GM19324 (cell line): Measurements from ENCODE around the gene KCTD4.

Experiments used
- ATAC-seq: cut with Tn5 transposase; IDR thresholded peaks from one replicate; pipeline ENCODE4 v1.9.1; 2021; ENCODE audit warnings: mild to moderate bottlenecking, moderate library complexity; ENCODE audit not compliant: unreplicated experiment, low FRiP score

The KCTD4 gene

DNA sequence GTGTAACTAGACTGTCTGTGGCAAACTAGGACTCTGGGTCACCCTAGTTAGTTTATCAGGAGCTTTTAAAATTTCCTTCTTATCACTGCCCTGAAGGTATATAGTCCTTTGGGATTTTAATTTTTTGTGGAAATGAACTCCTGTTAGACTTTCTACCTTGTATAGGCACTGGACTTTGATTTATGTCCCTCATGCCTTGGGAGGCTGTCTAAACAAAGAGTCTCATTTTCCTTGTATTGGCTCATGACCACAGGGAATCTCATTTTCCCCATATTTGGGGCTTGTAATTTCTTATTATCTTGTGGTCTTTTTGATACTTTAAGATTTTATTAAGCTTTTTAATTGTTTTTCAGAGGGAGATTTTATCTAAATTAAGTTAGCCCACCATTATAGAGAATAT, 21.4 kb downstream of the KCTD4 start:
- no peak for ATAC-seq

DNA sequence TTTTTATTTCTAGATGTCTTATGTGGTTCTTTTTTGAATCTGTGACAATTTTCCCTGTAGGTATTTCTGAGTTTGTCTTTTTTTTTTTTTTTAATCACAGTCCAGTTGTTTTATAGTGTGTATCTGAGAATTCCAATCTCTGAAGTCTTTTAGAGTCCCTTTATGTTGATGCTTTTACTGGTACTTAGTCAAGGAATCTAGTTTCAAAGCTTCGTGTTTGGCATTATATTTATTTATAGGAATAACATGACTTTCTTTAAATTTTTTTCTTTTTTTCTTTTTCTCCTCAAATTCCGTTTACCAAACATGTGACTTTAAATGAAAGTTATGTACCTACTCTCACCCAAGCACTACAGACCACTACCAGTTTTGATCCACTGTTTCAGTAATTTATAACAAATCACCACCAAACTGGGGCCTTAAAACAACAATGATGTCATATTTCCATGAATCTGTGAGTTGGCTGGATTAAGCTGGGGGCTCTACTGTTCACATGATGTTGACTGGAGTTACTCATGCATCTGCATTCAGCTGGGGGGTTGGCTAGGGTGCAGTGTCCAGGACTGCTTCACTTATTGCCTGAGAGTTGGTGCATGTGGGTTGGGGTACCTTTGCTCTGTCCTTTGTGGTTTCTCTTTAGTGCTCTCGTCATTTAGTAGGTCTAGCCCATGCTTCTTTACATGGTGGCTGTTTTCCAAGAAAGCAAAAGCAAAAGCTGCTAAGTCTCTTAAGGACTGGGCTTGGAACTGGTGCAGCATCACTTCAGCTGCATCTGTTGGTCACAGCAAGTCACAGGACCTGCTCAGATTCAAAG, 22.3 kb downstream of the KCTD4 start:
- no peak for ATAC-seq

DNA sequence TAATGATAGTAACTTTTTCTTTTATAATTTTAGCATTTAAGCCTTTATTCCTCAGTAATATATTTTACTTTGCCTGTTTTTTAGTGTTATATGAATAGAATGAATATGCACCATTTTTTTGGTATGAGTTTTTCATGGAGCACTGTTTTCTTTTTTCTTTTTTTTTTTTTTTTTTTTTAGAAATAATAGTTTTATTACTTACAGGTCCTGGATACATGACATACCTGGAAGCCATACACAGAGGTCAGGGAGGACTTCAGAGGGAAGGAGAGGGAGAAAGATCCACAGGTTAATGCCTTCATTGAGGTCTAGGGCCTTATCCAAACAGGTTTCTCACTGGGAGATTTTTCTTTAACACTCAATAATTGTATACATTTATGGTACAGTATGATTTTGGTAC, 26.4 kb downstream of the KCTD4 start:
- no peak for ATAC-seq

DNA sequence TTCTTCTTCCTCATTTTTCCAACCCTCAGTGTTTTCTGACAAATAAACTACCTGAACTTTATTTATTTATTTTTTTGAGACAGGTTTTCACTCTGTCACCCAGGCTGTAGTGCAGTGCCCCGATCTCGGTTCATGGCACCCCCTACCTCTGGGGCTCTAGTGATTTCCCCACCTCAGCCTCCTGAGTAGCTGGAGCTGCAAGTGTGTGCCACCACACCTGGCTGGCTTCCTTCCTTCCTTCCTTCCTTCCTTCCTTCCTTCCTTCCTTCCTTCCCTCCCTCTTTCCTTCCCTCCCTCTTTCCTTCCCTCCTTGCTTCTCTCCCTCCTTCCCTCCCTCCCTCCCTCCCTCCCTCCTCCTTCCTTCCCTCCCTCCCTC, 32.3 kb downstream of the KCTD4 start:
- ATAC-seq = no peak

DNA sequence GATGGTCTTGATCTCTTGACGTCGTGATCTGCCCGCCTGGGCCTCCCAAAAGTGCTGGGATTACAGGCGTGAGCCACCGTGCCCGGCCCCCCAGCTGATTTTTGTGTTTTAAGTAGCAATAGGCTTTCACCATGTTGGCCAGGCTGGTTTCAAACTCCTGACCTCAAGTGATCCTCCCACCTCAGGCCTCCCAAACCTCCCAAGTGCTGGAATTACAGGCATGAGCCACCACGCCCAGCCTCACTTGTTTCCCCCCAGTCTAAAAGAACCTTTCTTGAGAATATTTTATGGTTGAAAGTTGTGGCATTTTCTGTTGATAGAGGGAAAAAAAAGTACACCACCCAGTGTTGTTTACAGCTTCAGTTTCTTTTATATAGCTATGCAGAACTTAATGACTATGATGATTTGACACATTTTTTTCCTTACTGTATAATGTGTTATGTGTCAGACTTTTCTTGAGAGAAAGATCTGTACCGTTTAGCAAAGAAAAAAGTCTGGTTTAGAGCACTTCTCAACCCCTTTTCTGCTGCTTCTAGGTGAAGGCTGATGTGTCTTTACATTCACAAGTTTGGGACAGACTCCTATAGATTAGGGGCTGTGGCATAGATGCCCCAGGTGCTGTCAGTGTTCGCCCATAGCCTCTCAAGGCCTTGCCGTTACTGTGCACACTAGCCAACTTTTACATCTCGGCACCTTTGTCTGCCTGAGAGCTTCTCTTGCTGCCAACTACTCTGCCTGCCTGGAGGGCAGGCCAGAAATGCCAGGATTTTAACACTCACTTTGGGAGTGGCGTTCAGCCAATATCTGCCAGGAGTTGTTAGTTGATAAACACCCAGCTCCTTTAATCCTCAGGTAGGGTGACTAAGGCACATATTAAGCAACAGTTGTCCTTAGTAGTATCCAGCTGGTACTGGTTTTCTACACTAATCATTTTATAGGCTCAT, 33.0 kb downstream of the KCTD4 start:
- ATAC-seq = no peak

GRCh38 chr13:45166858-45167257, 34.0 kb downstream of the KCTD4 start:
- no peak for ATAC-seq

DNA sequence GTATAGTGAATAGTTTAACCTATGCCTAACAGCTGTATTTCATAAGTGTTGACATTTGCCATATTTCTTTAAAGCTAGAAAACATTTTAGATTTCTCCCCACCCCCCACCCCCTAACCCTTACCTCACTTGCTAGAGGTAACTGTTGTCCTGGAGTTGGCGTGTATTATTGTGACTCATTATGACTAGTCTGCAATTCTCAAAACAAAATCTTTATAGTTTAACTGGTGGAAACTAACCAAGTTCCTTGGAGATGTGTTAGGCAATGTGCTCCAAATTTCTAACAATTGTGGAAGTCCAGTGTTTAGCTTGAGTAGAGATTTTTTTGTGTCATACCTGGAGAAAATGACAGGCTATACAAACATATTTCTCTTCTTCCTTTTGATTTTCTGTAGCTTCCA, 38.0 kb downstream of the KCTD4 start:
- no peak for ATAC-seq

GRCh38 chr13:45162194-45162593, 38.7 kb downstream of the KCTD4 start:
- no peak for ATAC-seq

GRCh38 chr13:45156565-45157361, 44.1 kb downstream of the KCTD4 start:
- ATAC-seq = no peak

DNA sequence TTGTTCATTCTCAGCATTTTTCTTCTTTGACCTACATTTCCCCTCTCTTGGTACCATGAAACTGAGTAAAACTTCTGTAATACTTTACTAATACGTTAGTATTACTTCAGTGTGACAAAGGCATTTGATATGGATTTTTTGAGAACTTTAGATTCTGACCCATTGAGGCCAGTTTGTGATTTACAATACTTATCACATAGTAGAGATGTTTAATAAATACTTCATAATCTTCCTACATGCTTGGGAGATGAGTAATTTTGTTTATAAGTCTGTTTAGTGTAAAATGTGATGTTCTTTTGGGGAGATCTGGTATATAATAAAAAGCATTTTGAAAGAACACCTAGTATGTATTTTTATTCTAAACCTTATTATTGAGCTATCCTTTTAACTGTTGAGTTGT, 50.9 kb downstream of the KCTD4 start:
- ATAC-seq = no peak

DNA sequence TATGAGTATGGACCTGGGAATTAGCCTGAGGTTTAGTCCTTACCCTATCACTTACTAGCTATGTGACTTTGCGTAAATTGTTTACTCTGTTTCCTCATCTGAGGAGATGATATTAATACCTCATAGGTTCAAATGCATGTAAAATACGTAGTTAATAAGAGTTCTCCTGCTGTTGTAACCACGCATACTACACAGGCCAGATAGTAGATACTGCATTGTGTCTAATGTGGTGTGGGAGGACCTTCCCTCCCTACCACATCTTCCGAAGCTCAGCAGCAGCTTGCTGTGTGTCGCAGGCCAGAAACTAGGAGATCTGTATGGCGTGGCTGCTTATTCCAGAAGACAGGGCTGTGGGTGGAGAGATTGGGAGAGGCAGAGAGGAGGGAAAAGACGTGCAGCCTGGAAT, 57.5 kb downstream of the KCTD4 start:
- ATAC-seq = no peak
